Heart left ventricle (tissue), 16 donors: ENCODE data around the gene BRCA2. TPM values are rescaled to one million over a fixed set of nuclear protein-coding genes. Genes with fewer than 3 reads are reported as not detected.

Experiments
- ATAC-seq, 4 donors: fragments of 200-7000 bp; cut with Tn5 transposase; one replicate each; pipeline ENCODE4 v1.9.1; 2020 to 2022; ENCODE audit warnings: moderate library complexity in 4 of 4, mild to moderate bottlenecking in 3 of 4, moderate number of reproducible peaks in 1 of 4
- DNase-seq, 5 donors: peaks; one replicate each; pipeline ENCODE4 v3.0.0-alpha.2; 2020
- H3K27ac ChIP-seq, 12 donors: fragments of 200-600 bp; sonication (generic) in 4 of 12; one replicate each; pipeline versions ENCODE4 v1.5.0 to v1.8.0; 2016 to 2022; ENCODE audit warnings: mild to moderate bottlenecking in 2 of 12
- H3K27me3 ChIP-seq, 9 donors: fragments of 200-600 bp; sonication (generic) in 2 of 9; one replicate each; pipeline versions ENCODE4 v1.5.1 to v1.8.0; 2016 to 2022; ENCODE audit warnings: mild to moderate bottlenecking in 3 of 9
- H3K36me3 ChIP-seq, 9 donors: fragments of 200-600 bp; sonication (generic) in 2 of 9; one replicate each; pipeline versions ENCODE4 v1.5.0 to v1.8.0; 2018 to 2022; ENCODE audit warnings: mild to moderate bottlenecking in 2 of 9
- H3K4me1 ChIP-seq, 12 donors: fragments of 200-600 bp; sonication (generic) in 4 of 12; one replicate each; pipeline versions ENCODE4 v1.5.0 to v1.8.0; 2016 to 2022; ENCODE audit warnings: mild to moderate bottlenecking in 3 of 12
- H3K4me3 ChIP-seq, 12 donors: fragments of 200-600 bp; sonication (generic) in 4 of 12; one replicate each; pipeline versions ENCODE4 v1.5.0 to v1.8.0; 2017 to 2022; ENCODE audit warnings: mild to moderate bottlenecking in 9 of 12, moderate library complexity in 4 of 12
- H3K9me3 ChIP-seq, 12 donors: fragments of 200-600 bp; sonication (generic) in 4 of 12; one replicate each; pipeline versions ENCODE4 v1.5.0 to v1.8.0; 2016 to 2022; ENCODE audit warnings: mild to moderate bottlenecking in 1 of 12
- POLR2A ChIP-seq, 2 donors: fragments of 450-650 bp; IDR thresholded peaks; one replicate each; pipeline ENCODE4 v1.6.1; 2017; ENCODE audit warnings: antibody characterized with exemption in 2 of 2, mild to moderate bottlenecking in 2 of 2, moderate library complexity in 2 of 2
- WGBS, 4 donors: extraction: QIAGEN DNeasy Blood & Tissue Kit in 2 of 4; methylation state at CpG; one replicate each; pipeline versions ENCODE4 v1.1.5 to v1.1.7; 2013 to 2018; 5-methylcytosine and 5-hydroxymethylcytosine counted together
- intact Hi-C, 10 donors: fragments of 100-400 bp; cut with DNase I; formaldehyde crosslinking; loops; one replicate each; pipeline versions ENCODE4 v1.11.1 to v1.14.2; 2022
- polyA plus RNA-seq, 2 donors: library from polyadenylated mRNA; stranded (reverse); fragments of 200-250 nt; gene quantifications; one replicate each; pipeline ENCODE4 v1.2.3, GENCODE V29; 2013
- total RNA-seq, 9 donors: library from RNA; depleted of rRNA in 2 of 9; stranded (reverse); fragments of >200 nt in 2 of 9; fragmentation: NEBNext Ultra II Directional in 3 of 9; extraction: Animal tissue kit (Norgen Biotek cat#: 25700) in 3 of 9; gene quantifications; one replicate each; pipeline versions ENCODE4 v1.1.0 to v1.2.4, GENCODE V29; 2016 to 2023
- TF ChIP-seq, protein P1 (sequence below), 12 donors: fragments of 200-600 bp; sonication (generic) in 4 of 12; IDR thresholded peaks; one replicate each; pipeline versions ENCODE4 v1.5.0 to v1.8.0; 2018 to 2022; ENCODE audit warnings: antibody characterized with exemption in 12 of 12, mild to moderate bottlenecking in 5 of 12
- donor health status: ischemic (EF 13 %, LVEDD 7.1; RV severe dilation, severe dysfunction).
- donor health status: healthy with polysubstance abuse.
- donor health status: DM: no; HTN: yes; CAD: no.
- donor health status: DM: no; HTN: no; CAD: no.
- donor health status: ischemic (EF 25% LVEDD 6.9; RV normal size, moderate dysfunction).
- donor health status: ischemic (EF 25% LVEDD 5.7; RV mildly dilated, moderate dysfunction).
- donor health status: healthy.
- donor health status: DM: yes; HTN: yes; CAD: no.
- donor health status: ischemic (EF 35%, LVEDD 5.7; RV mildly dilated, moderate dysfunction).
- donor health status: nonischemic (EF 11% LVEDD 7.7; RV severe dilation, severe dysfunction).
- donor health status: DM: yes; HTN: yes; CAD: no.
- donor health status: PGD.
- donor health status: ischemic (EF 29% LVEDD 5.4; RV normal size, mild dysfunction).
- donor health status: nonischemic (EF 23%, LVEDD 6.1; RV moderate dilation, normal function).

The BRCA2 gene
- total and polyA plus RNA-seq, 11 donors, result 0.04 to 5.2 (median 0.28) TPM

DNA sequence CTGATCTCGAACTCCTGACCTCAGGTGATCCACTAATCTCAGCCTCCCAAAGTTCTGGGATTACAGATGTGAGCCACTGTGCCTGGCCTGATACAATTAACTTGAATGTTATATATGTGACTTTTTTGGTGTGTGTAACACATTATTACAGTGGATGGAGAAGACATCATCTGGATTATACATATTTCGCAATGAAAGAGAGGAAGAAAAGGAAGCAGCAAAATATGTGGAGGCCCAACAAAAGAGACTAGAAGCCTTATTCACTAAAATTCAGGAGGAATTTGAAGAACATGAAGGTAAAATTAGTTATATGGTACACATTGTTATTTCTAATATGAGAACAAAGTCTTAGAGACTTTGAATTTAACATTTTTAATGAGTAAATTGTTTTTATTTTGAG, 55.5 kb downstream of the BRCA2 start:
- Histone ChIP-seq H3K9me3 (no peaks in the 10 kb centered on the region), H3K4me1 (no peaks in the 10 kb centered on the region), H3K27ac (no peak overlapping the region), H3K27me3 (no peaks in the 10 kb centered on the region), H3K36me3 (no peaks in the 10 kb centered on the region), H3K4me3 (no peak overlapping the region)
- intact Hi-C loops, result no loop called here
- TF ChIP-seq, protein P1, sequence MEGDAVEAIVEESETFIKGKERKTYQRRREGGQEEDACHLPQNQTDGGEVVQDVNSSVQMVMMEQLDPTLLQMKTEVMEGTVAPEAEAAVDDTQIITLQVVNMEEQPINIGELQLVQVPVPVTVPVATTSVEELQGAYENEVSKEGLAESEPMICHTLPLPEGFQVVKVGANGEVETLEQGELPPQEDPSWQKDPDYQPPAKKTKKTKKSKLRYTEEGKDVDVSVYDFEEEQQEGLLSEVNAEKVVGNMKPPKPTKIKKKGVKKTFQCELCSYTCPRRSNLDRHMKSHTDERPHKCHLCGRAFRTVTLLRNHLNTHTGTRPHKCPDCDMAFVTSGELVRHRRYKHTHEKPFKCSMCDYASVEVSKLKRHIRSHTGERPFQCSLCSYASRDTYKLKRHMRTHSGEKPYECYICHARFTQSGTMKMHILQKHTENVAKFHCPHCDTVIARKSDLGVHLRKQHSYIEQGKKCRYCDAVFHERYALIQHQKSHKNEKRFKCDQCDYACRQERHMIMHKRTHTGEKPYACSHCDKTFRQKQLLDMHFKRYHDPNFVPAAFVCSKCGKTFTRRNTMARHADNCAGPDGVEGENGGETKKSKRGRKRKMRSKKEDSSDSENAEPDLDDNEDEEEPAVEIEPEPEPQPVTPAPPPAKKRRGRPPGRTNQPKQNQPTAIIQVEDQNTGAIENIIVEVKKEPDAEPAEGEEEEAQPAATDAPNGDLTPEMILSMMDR (IDR thresholded peaks at IDR 0.05), result no peak
- TF ChIP-seq POLR2A (IDR thresholded peaks at IDR 0.05), result no peak
- WGBS, 4 donors, result 96 to 100% (median 97%) methylated on average over 2 of the region's 2 CpGs
- ATAC-seq, result no peak
- no peak for DNase-seq

DNA sequence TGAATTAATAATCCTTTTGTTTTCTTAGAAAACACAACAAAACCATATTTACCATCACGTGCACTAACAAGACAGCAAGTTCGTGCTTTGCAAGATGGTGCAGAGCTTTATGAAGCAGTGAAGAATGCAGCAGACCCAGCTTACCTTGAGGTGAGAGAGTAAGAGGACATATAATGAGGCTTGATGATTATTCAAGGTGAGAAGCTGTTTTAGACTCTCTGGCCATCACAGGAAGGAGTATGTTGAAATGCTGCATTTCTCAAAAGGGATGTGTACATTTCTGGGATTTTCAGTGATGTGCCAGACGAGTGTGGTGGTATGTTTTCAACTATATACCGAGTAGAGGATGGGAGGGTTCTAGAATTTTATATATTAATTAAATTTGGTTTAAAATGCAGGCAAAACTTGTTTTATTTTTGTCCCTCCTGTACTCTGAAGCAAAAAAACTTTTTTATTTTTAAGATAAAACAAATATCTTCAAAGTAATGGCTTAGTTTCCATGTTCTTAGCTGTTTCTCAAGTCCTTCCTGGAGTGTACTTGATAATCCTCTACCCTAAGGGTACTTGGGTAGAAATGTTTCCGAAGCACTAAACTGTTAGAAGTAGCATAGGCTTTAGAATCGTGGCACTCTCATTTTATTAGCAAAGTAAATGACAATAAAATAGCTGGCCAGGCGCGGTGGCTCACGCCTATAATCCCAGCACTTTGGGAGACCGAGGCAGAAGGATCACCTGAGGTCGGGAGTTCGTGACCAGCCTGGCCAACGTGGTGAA, 61.5 kb downstream of the BRCA2 start:
- no peak for DNase-seq
- WGBS, 4 donors, result 87 to 96% (median 95%) methylated on average over 13 of the region's 13 CpGs

DNA sequence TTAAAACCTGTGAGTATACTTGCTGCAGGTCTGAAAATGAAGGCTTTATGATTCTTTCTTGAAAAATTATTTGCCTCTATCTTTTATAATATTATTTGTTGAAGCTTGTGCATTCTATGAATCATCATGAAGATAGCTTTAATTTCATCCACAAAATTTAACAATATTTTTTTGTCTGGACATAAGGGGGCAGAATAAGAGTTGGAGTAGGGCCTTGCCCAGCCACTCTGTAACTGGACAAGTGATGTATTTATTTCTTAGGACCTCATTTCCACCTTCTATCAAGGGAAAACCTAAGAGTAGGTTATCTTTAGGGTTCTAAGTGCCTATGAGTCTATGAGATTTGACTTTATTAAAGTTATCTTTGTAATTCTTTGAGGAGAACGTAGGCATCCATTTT, 62.7 kb downstream of the BRCA2 start:
- intact Hi-C loops, result loop anchor here in 2 of 10 donors (2.0 to 5.0 kb wide), 2 partner anchors 203 to 264 kb away; no protein-coding TSS in a partner anchor
- Histone ChIP-seq H3K4me3 (no peak overlapping the region), H3K9me3 (no peaks in the 10 kb centered on the region), H3K27me3 (no peaks in the 10 kb centered on the region), H3K27ac (no peak overlapping the region), H3K36me3 (peaks cover 0 to 7% (median 0%) of the 10 kb centered on the region in 9 donors), H3K4me1 (no peaks in the 10 kb centered on the region)
- TF ChIP-seq, protein P1 (IDR thresholded peaks at IDR 0.05), result peak in 3 of 12 donors; percentile 11 to 32 (median 21)
- TF ChIP-seq POLR2A (IDR thresholded peaks at IDR 0.05), result no peak
- WGBS, 4 donors, result 81 to 95% (median 92%) methylated on average over 1 of the region's 1 CpG
- no peak for ATAC-seq
- no peak for DNase-seq

More for the DNA sequence above, 61.5 kb downstream of the BRCA2 start:
- Histone ChIP-seq H3K27ac (no peak overlapping the region), H3K4me3 (no peak overlapping the region), H3K9me3 (no peaks in the 10 kb centered on the region), H3K4me1 (no peaks in the 10 kb centered on the region), H3K27me3 (no peaks in the 10 kb centered on the region), H3K36me3 (peaks cover 0 to 7% (median 0%) of the 10 kb centered on the region in 9 donors)
- ATAC-seq, result no peak
- intact Hi-C loops, result loop anchor here in 1 of 10 donors (5.0 kb wide), 1 partner anchor 265 kb away; no protein-coding TSS in a partner anchor
- TF ChIP-seq, protein P1 (IDR thresholded peaks at IDR 0.05), result no peak
- no peak for TF ChIP-seq POLR2A (IDR thresholded peaks at IDR 0.05)

DNA sequence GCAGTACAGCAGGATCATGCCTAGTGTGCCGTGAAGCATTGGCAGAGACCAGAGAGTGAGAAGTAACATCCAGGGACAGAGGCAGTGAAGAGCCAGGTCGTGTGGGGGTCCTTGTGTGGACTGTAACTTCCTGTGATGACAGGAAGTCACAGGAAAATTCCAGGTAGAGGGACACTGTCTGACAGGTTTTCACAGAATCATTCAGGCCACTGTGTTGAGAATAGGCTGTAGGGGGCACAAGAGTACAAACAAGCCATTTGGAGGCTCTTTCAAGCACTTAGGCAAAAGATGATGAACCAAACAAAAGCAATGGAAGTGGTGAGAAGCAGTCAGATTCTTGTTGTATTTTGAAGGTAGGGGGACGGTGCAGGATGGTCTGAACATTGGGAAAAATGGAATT, 66.2 kb downstream of the BRCA2 start:
- no peak for TF ChIP-seq POLR2A (IDR thresholded peaks at IDR 0.05)
- TF ChIP-seq, protein P1 (IDR thresholded peaks at IDR 0.05), result peak; percentile 27 to 68 (median 57)
- peak in 3 of 4 donors; percentile 54 to 62 (median 62) for ATAC-seq
- intact Hi-C loops, result loop anchor here in 9 of 10 donors (1.0 to 10.0 kb wide), 9 partner anchors 163 to 263 kb away; no protein-coding TSS in a partner anchor
- WGBS, 4 donors, result 70 to 76% (median 72%) methylated on average over 3 of the region's 3 CpGs
- Histone ChIP-seq H3K27me3 (no peaks in the 10 kb centered on the region), H3K4me1 (no peaks in the 10 kb centered on the region), H3K27ac (no peak overlapping the region), H3K4me3 (no peak overlapping the region), H3K36me3 (peaks cover 0 to 24% (median 0%) of the 10 kb centered on the region in 9 donors), H3K9me3 (no peaks in the 10 kb centered on the region)
- no peak for DNase-seq
